Activated B cell treated with CpG ODN at 0.5 μM for 24 hours (primary cell): ENCODE data around the gene ATP10D. TPM values are rescaled to one million over a fixed set of nuclear protein-coding genes. Genes with fewer than 3 reads are reported as not detected.

ENCODE experiments used
- ATAC-seq: fragments of 200-7000 bp; cut with Tn5 transposase; one replicate; pipeline ENCODE4 v1.10.0; 2021; ENCODE audit warnings: low read depth, mild to moderate bottlenecking, moderate library complexity
- CTCF ChIA-PET: fragments of 350-600 bp; sonication (Branson Sonifier 250); formaldehyde crosslinking; loops from one replicate; lab custom pipeline; 2021; ENCODE audit warnings: antibody characterized with exemption; lab: Charles Lee
- POLR2A ChIA-PET: fragments of 350-600 bp; sonication (Branson Sonifier 250); formaldehyde crosslinking; loops from one replicate; lab custom pipeline; 2021; ENCODE audit warnings: antibody characterized with exemption; lab: Charles Lee
- DNase-seq: peaks from one replicate; pipeline ENCODE4 v3.0.0; 2022
- H3K27ac Mint-ChIP-seq: one replicate; pipeline ENCODE4 v1.8.0; 2020; ENCODE audit warnings: mixed read lengths
- H3K27me3 Mint-ChIP-seq: one replicate; pipeline ENCODE4 v1.8.0; 2021; ENCODE audit warnings: mixed read lengths
- H3K36me3 Mint-ChIP-seq: one replicate; pipeline ENCODE4 v1.8.0; 2021; ENCODE audit warnings: low read depth, mixed read lengths
- H3K4me1 Mint-ChIP-seq: one replicate; pipeline ENCODE4 v1.8.0; 2021; ENCODE audit warnings: mixed read lengths
- H3K4me3 Mint-ChIP-seq: one replicate; pipeline ENCODE4 v1.8.0; 2020; ENCODE audit warnings: mild to moderate bottlenecking, mixed read lengths
- H3K9me3 Mint-ChIP-seq: one replicate; pipeline ENCODE4 v1.8.0; 2020; ENCODE audit warnings: mixed read lengths
- CTCF ChIP-seq: fragments of 200-600 bp; IDR thresholded peaks from one replicate; pipeline ENCODE4 v1.8.0; 2022; ENCODE audit warnings: antibody characterized with exemption, mild to moderate bottlenecking
- intact Hi-C: fragments of 100-400 bp; cut with micrococcal nuclease; formaldehyde crosslinking; loops from one replicate; pipeline ENCODE4 v1.15.1; 2024
- total RNA-seq: library from RNA; stranded (reverse); gene quantifications from 2 replicates; pipeline ENCODE4 v1.2.3, GENCODE V29; 2022

ATP10D gene
- total RNA-seq, 1 donor from 2014 or later, result 31.6 TPM

- Mint-ChIP-seq H3K27me3 (no peaks in the 10 kb centered on the region), H3K4me1 (no peaks in the 10 kb centered on the region), H3K9me3 (no peaks in the 10 kb centered on the region), H3K36me3 (peaks cover 80% of the 10 kb centered on the region), H3K4me3 (no peak overlapping the region), H3K27ac (no peak overlapping the region)
- ATAC-seq (no peak), DNase-seq (no peak)
- intact Hi-C loops, result no loop called here
- ChIA-PET CTCF (no interaction called here), POLR2A (no interaction called here)
- TF ChIP-seq CTCF, result no peak
These were observed 94.2 kb downstream of the ATP10D start for GRCh38 chr4:47579235-47579634.

GRCh38 chr4:47590325-47590724, 105.2 kb downstream of the ATP10D start:
- peaks cover 84% of the 10 kb centered on the region for H3K36me3 Mint-ChIP-seq
- H3K27ac Mint-ChIP-seq, result no peak overlapping the region
- ChIA-PET CTCF (no interaction called here), POLR2A (no interaction called here)
- peaks cover 6% of the 10 kb centered on the region for H3K9me3 Mint-ChIP-seq
- no peaks in the 10 kb centered on the region for H3K4me1 Mint-ChIP-seq
- H3K4me3 Mint-ChIP-seq, result no peak overlapping the region
- ATAC-seq, result no peak
- H3K27me3 Mint-ChIP-seq, result no peaks in the 10 kb centered on the region
- no peak for TF ChIP-seq CTCF
- intact Hi-C loops, result no loop called here
- DNase-seq, result no peak

GRCh38 chr4:47597696-47598095, 112.6 kb downstream of the ATP10D start:
- POLR2A ChIA-PET, result no interaction called here
- intact Hi-C loops, result no loop called here

GRCh38 chr4:47598320-47598719, 113.2 kb downstream of the ATP10D start:
- intact Hi-C loops, result no loop called here
- Mint-ChIP-seq H3K9me3 (peaks cover 7% of the 10 kb centered on the region), H3K27ac (no peak overlapping the region), H3K36me3 (peaks cover 40% of the 10 kb centered on the region), H3K4me3 (no peak overlapping the region), H3K27me3 (no peaks in the 10 kb centered on the region), H3K4me1 (no peaks in the 10 kb centered on the region)
- ChIA-PET CTCF (no interaction called here), POLR2A (no interaction called here)
- DNase-seq, result no peak
- no peak for ATAC-seq
- TF ChIP-seq CTCF, result no peak

More at GRCh38 chr4:47597696-47598095, 112.6 kb downstream of the ATP10D start:
- H3K36me3 Mint-ChIP-seq, result peaks cover 38% of the 10 kb centered on the region
- ATAC-seq (no peak), DNase-seq (no peak)
- CTCF ChIA-PET, result no interaction called here
- no peak overlapping the region for H3K27ac Mint-ChIP-seq
- TF ChIP-seq CTCF, result no peak
- H3K27me3 Mint-ChIP-seq, result no peaks in the 10 kb centered on the region
- no peak overlapping the region for H3K4me3 Mint-ChIP-seq
- H3K4me1 Mint-ChIP-seq, result no peaks in the 10 kb centered on the region
- H3K9me3 Mint-ChIP-seq, result peaks cover 3% of the 10 kb centered on the region

- Mint-ChIP-seq H3K27ac (no peak overlapping the region), H3K4me3 (no peak overlapping the region), H3K9me3 (peaks cover 7% of the 10 kb centered on the region), H3K36me3 (peaks cover 41% of the 10 kb centered on the region), H3K27me3 (no peaks in the 10 kb centered on the region), H3K4me1 (no peaks in the 10 kb centered on the region)
- intact Hi-C loops, result no loop called here
- POLR2A ChIA-PET, result no interaction called here
- TF ChIP-seq CTCF, result no peak
- CTCF ChIA-PET, result no interaction called here
- ATAC-seq (no peak), DNase-seq (no peak)
These were observed 113.8 kb downstream of the ATP10D start for GRCh38 chr4:47598896-47599295.
